NCI-H2196 treated with DMSO at 0.1 percent for 48 hours (cell line): ENCODE results near the gene LAMC3.

Source experiments
- DNase-seq: peaks from one replicate; lab custom pipeline; 2025; ENCODE audit not compliant: unreplicated experiment; lab: John Stamatoyannopoulos, UW

LAMC3 gene

DNA sequence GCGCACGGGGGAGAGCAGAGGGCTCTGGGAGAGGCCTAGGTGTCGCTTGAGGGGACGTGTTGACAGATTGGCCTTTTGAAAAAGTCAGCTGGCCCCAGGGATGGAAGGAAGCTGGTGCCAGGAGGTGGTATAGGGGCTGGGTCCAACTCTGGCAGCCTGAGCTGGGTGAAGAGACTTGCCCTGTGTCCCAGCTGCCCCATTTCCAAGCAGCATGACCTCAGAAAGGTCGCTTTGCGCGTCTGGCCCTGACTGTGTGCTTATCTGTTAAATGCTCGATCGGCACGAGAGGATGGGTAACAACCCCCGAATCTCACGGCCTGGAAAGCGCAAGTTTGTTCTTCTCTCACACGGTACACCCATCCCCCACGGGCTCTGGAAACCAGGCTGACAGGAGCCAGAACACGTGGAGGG lies 31.2 kb upstream of the LAMC3 start:
- no peak for DNase-seq

DNA sequence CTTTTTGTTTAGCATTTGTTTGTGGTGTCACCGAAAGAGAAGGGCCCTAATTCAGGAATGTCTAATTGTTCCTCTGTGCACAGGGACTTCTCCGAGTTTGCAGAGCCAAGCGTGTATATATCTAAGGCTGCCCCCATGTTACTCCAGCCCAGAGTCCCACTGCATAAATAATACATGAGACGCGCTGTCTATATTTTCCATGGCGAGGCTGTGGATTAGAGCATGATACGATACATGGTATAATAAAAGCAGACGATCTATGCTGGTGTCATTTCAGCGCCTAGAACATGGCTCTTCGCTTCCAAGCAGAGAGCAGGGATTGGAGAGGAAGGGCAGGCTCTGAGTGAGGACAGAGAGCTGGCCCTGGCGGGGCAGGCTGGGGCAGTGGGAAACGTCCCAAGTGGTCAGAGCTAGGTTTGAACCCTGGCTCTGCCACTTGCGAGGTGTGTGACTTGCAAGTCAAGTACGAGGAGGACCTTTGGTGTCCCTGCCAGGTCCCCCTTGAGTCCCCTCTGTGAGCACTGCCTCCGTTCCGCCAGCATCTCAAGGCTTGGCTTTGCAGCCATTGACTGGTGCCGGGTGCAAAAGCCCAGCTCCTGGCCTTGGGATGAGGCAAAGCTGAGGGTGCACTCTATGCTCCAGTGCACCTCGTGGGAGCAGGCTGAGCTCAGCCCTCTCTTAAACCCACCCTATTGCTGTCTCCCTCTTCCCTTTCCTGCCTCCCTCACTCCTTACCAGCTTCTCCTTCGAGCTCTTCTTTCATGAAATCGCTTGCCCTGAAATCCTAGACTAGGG lies 29.2 kb upstream of the LAMC3 start:
- DNase-seq: no peak

DNA sequence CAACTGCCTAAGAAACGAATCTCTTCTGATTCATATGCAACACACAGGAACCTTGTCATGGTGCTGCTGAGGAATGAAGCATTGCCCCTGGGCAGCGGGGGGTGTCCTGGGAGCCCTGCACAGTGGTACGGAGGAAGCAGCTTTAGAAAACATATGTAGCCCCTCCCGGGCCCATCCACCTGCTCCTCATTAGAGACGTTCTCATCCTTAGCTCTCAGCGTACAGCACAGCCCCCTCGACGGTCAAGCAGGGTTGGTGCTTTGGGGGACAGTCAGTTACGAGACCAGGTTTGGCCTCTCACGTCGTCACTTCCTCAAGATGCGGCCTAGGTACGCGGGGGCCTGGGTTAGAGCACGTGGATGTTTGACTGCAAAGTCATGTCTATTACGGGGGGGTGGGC lies 28.4 kb upstream of the LAMC3 start:
- no peak for DNase-seq

DNA sequence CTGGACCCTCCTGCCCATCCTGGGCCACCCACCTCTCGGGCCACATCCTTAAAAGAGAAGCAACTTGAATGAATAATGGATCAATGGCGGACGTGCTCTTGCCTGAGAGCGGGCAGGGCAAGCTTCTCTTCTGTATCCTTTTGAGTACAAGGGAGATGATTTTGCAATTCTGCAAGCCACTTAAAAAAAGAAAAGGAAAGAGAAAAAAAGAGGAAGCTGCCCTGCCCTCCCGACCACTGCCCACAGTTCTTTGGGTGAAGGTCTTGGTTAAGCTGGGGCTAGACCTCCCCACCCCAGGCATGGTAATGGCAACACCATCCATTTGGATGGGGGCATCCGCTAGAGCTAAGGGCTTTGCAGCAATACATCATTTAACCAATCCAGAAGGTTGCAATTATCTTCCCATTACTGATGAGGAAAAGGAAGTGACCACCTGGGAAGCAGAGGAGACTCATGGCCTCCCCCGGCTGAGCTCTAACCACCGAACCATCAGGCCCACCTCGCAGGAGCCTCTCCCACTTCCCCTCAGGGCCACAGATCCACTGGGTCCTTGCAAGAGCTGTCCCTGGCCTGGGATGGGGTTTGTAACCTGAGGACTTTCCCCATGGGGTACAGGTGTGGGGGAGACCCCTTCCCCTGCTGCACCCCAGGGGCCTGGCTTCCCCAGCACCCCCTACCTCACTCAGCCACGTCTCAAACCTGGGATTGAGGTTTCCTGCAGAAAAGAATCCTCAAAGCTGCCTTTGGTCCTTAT lies 27.8 kb upstream of the LAMC3 start:
- no peak for DNase-seq

DNA sequence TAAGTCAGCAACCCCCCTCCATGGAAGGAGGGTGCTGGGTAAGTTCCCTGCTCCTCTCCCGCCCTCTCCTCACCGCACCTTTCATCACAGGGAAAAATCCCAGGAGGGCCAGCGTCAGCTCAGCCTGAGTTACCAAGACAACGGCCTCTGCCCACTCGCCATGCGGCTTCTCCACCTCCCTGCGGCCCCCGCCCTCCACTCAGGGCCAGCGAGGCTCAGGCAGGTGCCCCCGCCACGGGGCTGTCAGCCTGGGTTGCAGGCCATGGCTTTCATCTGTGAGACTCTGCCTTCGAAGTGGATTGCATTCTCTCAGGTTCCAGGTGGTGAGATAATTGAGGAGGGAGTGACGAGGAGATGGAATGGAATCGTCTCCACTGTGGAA lies 27.2 kb upstream of the LAMC3 start:
- DNase-seq: no peak

DNA sequence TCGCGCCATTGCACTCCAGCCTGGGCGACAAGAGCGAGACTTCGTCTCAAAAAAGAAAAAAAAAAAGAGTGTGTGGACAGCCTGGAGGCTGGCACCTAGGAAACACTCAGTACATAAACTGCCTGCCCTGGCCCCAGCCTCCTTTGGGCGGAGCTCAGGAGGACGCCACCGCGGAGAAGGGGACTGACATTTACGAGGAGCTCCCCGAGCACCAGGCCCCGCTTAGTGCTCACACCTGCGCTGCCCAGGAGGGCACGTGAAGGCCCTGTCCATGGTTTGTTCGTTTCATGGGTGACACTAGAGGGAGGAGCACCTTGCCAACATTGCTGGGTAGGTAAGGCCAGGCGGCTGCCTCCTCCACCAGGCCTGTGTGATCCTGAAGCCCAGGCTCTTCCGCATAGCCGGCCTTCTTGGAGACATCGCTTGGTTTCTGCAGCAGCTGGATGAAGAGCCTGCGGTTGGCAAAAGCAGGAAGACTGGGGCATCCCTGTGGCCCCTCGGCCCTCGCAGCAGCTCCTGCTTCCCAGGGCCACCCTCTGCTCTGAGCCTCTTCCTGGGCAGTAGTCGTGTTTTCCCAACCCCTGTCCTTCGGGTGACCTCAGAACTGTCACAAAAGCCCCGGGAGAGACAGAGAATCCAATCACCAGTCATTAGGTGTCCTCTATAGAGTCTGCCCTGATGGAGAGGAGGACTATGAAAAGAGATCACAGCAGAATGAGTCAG lies 26.2 kb upstream of the LAMC3 start:
- DNase-seq: no peak

DNA sequence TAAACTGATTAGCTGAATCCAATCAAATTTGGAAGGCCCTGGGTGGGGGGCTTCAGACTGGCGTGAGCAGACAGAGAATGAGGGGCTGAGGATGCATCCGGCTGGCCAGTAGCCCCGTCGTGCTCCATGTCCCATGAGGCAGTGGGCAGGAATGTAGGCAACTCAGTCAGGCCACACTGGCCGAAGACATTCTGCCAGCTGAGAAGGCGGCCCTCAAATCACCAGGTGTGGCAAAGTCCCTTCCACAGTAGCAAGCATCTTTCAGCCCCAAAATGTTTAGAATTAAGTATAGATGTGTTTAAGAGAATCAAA lies 25.7 kb upstream of the LAMC3 start:
- no peak for DNase-seq

DNA sequence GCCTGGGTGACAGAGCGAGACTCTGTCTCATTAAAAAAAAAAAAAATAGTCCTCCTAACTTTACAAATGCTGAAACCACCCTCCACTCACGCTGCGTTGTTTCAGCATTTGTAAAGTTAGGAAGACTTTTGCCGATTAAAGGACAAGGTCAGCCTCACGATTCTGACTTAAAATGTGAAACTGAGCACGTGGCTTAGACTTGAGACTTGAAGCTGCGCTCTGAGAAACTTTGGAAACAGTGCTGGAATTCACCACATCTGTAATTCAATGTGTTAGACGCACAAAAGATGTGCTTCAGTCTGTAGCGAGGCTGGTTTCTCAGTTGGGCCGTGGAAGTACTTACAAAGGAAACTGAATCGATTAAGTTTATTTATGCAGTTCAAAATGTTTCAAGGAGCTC lies 25.0 kb upstream of the LAMC3 start:
- no peak for DNase-seq

DNA sequence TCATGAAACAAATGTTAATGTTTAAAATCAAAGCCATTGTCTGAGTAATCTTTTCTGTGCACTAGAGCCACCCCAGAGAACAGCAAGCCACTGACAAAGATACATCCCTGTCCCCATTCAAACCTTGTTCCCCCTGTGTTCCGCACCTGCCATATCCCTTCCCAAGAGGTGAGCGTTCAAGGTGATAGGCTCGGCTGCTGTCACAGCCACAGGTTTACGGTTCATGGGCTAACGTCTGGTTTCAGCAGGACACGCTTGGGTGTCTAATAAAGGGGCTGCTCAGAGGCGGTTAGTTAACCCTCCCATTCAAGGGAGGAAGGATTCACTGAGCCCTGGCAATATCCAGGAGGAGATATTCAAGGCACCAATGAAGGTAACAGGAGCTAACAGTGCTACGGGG lies 24.5 kb upstream of the LAMC3 start:
- no peak for DNase-seq

DNA sequence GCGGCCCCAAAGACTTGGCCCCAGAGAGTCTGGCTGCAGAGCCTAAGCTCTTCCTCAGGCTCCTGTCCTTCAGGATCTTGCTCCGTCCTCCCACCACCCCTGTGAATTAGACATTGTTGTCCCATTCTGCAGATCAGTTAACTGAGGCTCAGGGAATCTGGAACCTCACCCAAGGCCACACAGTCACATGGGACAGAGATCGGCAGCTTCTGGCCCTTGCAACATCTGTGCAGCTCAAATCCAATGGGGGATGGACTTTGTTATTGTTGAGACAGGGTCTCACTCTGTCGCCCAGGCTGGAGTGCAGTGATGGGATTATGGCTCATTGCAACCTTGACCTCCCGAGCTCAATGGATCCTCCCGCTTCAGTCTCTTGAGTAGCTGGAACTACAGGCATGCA lies 23.9 kb upstream of the LAMC3 start:
- DNase-seq: no peak

DNA sequence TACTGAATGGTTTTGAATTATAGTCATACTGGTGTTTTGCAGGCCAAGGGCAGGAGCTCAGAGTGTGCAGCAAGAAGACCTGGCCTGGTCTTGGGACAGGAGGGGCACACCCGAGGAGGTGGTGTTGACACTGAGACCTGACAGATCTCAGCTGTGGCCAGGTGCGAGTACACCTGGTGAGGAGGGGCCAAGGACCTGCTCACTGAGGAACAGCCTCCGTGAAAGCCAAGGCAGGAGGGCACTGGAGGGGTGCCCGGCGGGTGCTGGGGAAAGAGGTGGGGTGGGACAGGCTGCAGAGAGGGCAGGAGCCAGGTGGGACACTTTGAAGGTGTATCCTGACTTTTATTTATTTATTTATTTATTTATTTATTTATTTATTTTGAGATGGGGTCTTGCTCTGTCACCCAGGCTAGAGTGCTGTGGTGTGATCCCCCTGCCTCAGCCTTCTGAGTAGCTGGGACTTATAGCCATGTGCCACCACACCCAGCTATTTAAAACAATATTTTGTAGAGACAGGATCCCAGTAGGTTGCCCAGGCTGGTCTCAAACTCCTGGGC lies 23.3 kb upstream of the LAMC3 start:
- no peak for DNase-seq

DNA sequence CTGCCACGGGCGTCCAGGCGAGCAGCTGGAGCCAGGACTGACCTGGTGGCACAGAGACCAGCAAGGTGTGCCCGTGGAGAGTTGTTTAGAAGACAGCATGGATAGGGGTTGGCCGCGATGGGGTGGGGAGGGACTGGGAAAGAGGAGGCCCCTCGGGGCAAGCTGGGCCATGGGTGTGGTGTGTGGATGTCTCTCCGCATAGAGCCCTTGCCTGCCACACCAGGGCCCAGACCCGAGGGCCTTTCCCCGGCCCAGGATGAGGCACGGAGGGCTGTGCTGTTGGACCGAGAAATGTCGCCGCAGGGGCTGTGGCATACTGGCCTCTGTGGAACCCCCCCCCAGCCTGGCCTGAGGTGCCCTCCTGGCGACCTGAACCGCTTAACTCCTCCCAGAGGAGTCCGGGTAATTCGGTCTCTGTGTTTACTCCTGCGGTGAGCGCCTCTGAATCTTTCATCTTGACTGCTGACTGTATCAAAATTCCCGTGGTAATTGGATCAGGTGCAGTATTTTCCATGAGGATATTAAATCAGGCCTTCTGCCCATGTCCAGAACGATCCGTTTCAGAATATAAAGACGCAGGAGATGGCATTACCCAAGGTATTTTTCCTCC lies 22.5 kb upstream of the LAMC3 start:
- no peak for DNase-seq

DNA sequence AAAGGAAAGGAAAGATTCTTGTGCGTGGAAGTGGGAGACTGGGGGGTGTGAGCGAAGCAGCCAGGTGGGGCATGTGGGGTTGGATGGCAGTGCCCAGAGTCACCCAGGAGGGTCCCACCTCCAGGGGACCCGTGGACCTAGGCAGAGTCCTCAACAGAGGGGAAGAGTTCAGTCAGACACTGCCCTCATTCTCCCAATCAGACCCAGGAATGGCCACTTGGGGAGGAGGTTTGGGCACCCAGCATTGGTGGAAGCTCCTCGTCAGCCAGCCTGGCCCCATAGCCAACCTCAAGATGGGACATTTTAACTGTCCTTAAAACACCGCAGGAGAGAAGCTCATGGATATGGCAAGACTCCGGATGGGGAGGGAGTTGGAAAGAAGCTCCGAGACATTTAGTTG lies 21.9 kb upstream of the LAMC3 start:
- no peak for DNase-seq

DNA sequence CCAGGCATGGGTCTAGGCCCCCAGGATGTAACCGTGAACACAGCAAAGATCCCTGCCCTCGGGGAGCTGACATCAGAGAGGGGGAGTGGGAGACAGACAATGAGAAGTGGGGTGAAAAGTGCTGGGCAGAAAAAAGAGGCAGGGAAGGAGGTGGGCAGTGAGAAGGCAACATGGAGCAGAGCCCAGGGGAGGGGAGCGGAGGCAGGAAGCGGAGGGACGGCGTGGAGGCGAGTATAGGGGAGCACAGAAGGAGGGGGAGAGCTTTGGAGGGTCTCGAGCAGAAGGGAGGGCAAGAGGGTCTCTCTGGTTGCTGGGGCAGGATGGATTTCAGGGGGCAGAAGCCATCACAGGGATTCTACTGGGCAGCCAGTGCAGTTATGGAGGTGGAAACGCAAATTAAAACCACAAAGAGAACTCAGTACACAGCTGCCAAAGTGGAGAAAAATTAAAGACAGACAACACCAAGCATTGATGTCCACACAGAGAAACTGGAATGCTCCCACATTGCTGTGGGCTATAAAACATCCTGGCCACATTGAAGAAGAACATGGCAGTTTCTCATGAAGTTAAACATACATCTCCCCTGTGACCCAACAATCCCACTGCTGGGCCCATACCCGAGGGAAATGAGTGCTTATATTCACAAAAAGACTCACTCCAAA lies 21.1 kb upstream of the LAMC3 start:
- no peak for DNase-seq

DNA sequence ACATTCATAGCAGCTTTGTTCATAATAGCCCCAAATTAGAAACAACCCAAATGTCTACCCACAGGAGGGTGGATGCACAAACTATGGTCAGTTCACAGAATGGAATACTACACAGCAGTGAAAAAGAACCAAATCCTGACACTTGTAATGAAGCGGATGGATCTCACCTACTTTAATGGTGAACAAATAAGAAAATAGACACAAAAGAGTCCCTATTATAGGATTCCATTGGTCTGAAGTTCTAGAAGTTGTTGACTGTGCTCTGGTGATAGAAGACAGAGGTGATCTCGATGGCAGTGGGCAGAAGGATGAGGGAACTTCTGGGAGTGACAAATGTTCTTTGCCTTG lies 20.6 kb upstream of the LAMC3 start:
- DNase-seq: no peak

DNA sequence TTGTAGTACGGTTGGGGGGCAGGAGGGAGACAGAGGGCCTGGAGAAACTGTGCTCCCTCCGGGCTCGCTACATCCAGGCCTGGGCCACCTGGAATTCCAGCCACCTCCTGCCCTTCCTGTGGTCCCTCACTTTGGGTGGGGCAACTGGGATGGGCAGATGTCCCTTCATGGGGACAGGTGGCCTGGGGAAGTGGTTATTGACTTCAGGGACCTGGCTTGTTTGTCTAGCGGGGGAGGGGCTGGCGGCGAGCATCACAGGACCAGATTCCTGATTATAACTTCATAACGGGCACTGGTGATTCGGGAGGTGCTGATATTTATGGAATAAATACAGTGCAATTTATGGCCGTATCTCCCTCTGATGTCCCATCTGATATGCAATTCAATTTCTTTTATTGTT lies 20.1 kb upstream of the LAMC3 start:
- DNase-seq: no peak

DNA sequence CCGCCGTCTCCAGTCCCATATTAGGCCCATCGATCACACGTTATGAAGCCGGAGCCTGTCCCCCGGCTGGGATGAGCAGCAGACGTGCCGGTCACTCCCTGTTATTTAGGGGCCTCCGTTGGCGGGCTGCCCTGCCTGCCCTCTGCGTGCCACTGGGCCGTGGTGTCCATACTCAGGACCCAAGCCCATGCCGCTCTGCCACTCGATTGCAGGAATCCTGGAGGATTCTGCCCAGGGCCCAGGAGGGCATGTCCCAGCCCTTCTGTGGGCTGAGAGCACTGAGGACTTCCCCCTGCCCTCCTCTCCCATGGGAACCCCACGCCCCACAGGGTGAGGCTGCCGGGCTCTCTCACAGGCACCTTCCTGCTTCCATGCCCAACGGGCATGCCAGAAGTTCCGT lies 19.6 kb upstream of the LAMC3 start:
- no peak for DNase-seq

DNA sequence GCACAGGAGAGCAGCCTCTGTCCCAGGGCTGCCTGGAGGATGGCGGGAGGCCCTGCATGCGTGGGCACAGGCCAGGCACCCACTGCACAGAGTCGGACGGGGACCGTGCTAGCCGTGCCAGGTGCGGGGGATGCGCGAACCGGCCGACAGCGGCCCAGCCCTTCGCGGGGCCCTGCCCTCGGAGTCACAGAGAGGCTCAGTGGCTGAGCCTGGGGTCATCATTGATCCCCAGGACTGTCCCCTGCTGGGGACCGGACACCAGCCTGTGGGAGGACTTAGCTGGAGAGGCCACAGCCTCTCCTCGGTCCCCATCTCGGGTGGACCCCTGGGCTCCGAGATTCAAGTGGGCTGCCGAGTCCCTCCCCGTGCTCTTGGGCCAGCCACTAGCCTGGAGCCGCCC lies 19.1 kb upstream of the LAMC3 start:
- DNase-seq: no peak

DNA sequence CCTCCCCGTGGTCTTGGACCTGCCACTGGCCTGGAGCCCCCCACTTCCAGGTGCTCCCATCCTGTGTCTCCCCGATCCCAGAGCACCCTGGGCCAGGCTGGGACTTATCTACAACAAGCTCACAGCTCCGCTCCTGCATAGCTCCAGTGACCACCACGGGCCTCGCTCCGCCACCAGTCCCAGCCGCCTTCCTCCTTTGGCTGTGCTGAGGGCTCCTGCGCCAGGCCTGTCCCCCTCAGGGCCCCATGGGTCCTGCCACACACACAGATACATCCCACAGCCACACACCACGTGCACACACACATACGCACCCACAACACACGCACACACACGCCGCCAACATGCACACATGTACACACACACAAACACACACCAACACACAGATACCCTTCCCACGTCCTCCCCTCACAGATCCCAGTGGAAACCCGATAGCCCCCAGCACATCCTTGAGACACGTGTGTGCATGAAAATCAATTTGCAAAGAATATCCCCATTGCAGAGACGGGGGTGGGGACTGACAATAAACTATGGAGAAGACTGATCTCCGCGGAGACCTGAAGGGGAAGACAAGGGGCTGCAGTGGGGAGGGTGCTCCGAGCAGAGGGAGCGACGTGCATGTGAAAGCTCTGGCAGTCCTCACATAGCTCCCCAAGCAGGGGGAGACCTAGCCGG lies 18.5 kb upstream of the LAMC3 start:
- DNase-seq: no peak

DNA sequence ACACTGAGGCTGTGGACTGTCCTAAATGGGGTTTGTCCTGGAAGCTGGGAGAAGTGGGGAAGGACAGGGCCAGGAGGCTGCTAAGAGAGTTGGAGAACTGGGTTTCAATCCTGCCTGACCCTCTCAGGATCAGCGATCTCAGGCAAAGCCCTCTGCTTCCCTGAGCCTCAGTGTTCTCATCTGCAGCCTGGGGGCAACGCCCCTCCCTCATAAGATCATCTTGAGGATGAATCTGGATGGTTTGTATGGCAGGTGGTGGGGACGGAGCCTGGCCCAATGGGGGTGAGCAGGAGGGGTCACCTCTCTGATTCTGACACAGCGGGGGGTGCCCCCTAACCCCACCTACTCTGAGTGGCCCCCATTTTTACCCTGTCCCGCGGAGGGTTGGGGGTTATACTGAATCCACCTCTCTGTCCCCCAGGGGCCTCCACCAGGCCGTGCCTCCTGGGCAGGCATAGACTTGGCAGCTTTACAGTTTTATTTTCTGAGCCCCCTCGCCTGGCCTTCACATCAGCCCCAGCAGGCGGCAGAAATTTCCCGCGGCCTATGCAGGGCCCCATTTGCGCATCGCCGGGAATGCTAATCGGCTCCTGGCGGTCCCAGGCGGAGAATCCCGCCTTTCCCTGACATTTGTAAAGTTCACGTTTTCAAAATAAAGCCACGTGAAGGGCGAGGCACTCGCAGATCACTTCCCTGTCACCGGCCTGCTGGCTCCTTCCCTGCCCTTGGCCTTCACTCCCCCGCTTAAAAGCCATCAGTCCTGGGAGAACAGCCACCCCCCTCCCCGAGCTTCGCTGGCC lies 17.8 kb upstream of the LAMC3 start:
- DNase-seq: no peak
